BJ (cell line): Measurements from ENCODE around the gene MRPL21. TPM values are rescaled to one million over a fixed set of nuclear protein-coding genes. Genes with fewer than 3 reads are reported as not detected.
A peak's percentile ranks its signal among the peaks of the same experiment; 100 is the strongest.
"Not testable (repeated sequence)": the region's sequence is repeated elsewhere in the genome, so short reads cannot be mapped to it uniquely, and the experiment has no call there.

Experiments used
- CTCF ChIA-PET: fragments of 350-600 bp; formaldehyde crosslinking; extraction: SDS; loops from one replicate; lab custom pipeline; 2021; ENCODE audit warnings: antibody characterized with exemption, inconsistent platforms; lab: Yijun Ruan, JAX
- POLR2A ChIA-PET: fragments of 300-600 bp; sonication (Branson Sonifier 250); formaldehyde crosslinking; extraction: SDS; loops from one replicate; lab custom pipeline; 2021; ENCODE audit warnings: antibody characterized with exemption; lab: Charles Lee
- DNase-seq: peaks from one replicate; pipeline ENCODE4 v3.0.0-alpha.2; 2011; ENCODE audit warnings: low read depth
- H3K27me3 ChIP-seq: 2 replicates; pipeline ENCODE4 v1.6.0; 2011; ENCODE audit warnings: low read length; ENCODE audit not compliant: control insufficient read depth, insufficient read depth
- H3K36me3 ChIP-seq: 2 replicates; pipeline ENCODE4 v1.5.1; 2011; ENCODE audit warnings: low read length; ENCODE audit not compliant: control insufficient read depth, insufficient read depth
- H3K4me3 ChIP-seq: 2 replicates; pipeline ENCODE4 v1.5.1; 2011; ENCODE audit warnings: low read depth, mild to moderate bottlenecking, control low read depth, low read length
- CTCF ChIP-seq: IDR thresholded peaks from 2 replicates; pipeline ENCODE4 v1.5.1; 2011; ENCODE audit warnings: low read depth, mild to moderate bottlenecking, control low read depth, inconsistent platforms, low read length, moderate library complexity; ENCODE audit not compliant: insufficient read depth
- polyA plus RNA-seq: library from polyadenylated mRNA; depleted of rRNA; stranded (reverse); fragments of >200 nt; gene quantifications from 2 replicates; pipeline ENCODE4 v1.2.3, GENCODE V29; 2011

The MRPL21 gene
- polyA plus RNA-seq, 1 experiment: 57.2 TPM

GRCh38 chr11:68891351-68891948 is 12.2 kb downstream of the MRPL21 start:
- Histone ChIP-seq H3K27me3 (no peaks in the 10 kb centered on the region), H3K36me3 (peaks cover 18% of the 10 kb centered on the region), H3K4me3 (no peak overlapping the region)
- ChIA-PET CTCF (interaction anchor here (1.3 to 2.2 kb wide), 3 partner anchors 10 to 152 kb away, joined by 3 to 8 read pairs (median 5); no protein-coding TSS in a partner anchor), POLR2A (no interaction called here)
- DNase-seq: no peak
- no peak for TF ChIP-seq CTCF

- Histone ChIP-seq H3K36me3 (peaks cover 12% of the 10 kb centered on the region), H3K27me3 (no peaks in the 10 kb centered on the region), H3K4me3 (no peak overlapping the region)
- TF ChIP-seq CTCF: no peak
- ChIA-PET CTCF (interaction anchor here (0.6 to 2.2 kb wide), 30 partner anchors 9 to 633 kb away, joined by 3 to 15 read pairs (median 4); partner anchors contain the start of genes CPT1A, IGHMBP2 and MRPL21), POLR2A (interaction anchor here (1.0 kb wide), 1 partner anchor 48 kb away, joined by 5 read pairs; the partner anchor contains the start of gene CPT1A)
- peak; percentile 84 for DNase-seq
Measured at GRCh38 chr11:68890490-68891231, 13.0 kb downstream of the MRPL21 start.

- peak; percentile 91 for TF ChIP-seq CTCF
- ChIA-PET CTCF (interaction anchor here (0.6 to 2.2 kb wide), 35 partner anchors 9 to 633 kb away, joined by 3 to 15 read pairs (median 4); partner anchors contain the start of genes CPT1A, IGHMBP2 and MRPL21), POLR2A (interaction anchor here (1.0 kb wide), 1 partner anchor 48 kb away, joined by 5 read pairs; the partner anchor contains the start of gene CPT1A)
- DNase-seq: peak; percentile 94
- H3K4me3 ChIP-seq: no peak overlapping the region
- peaks cover 10% of the 10 kb centered on the region for H3K36me3 ChIP-seq
- no peaks in the 10 kb centered on the region for H3K27me3 ChIP-seq
Measured at GRCh38 chr11:68889948-68890446, 13.6 kb downstream of the MRPL21 start.

GRCh38 chr11:68884827-68885226 is 18.8 kb downstream of the MRPL21 start:
- POLR2A ChIA-PET, H3K4me3 ChIP-seq, CTCF ChIA-PET, H3K27me3 ChIP-seq, DNase-seq, H3K36me3 ChIP-seq: not testable (repeated sequence)

- TF ChIP-seq CTCF: no peak
- H3K27me3 ChIP-seq: no peaks in the 10 kb centered on the region
- no peaks in the 10 kb centered on the region for H3K36me3 ChIP-seq
- ChIA-PET POLR2A (no interaction called here), CTCF (no interaction called here)
- no peak overlapping the region for H3K4me3 ChIP-seq
- DNase-seq: no peak
Measured at GRCh38 chr11:68882391-68882790, 21.2 kb downstream of the MRPL21 start.
